A673 (cell line): Measurements from ENCODE around the gene CNDP1. TPM values are rescaled to one million over a fixed set of nuclear protein-coding genes. Genes with fewer than 3 reads are reported as not detected.

Source experiments
- BruUV-seq: library from RNA; stranded (reverse); fragments of 400-500 nt; replicated peaks from 2 replicates; lab custom pipeline; 2021; lab: Mats Ljungman, UMichigan
- CTCF ChIA-PET: fragments of 300-600 bp; sonication (Branson Sonifier 250); formaldehyde crosslinking; loops from one replicate; lab custom pipeline; 2022; ENCODE audit warnings: antibody characterized with exemption; lab: Charles Lee
- POLR2A ChIA-PET: fragments of 300-600 bp; sonication (Branson Sonifier 250); formaldehyde crosslinking; loops from one replicate; lab custom pipeline; 2022; ENCODE audit warnings: antibody characterized with exemption; ENCODE audit not compliant: low non-redundant PET; lab: Charles Lee
- DNase-seq: peaks from one replicate; pipeline ENCODE4 v3.0.0-alpha.2; 2015; ENCODE audit warnings: low spot score
- H3K27ac ChIP-seq: fragments of 200-600 bp; sonication (generic); 2 replicates; pipeline ENCODE4 v1.5.1; 2016; ENCODE audit warnings: mixed run types, low read depth, mild to moderate bottlenecking, mixed read lengths, antibody characterized with exemption, low read length; ENCODE audit not compliant: poor library complexity, severe bottlenecking
- H3K27me3 ChIP-seq: fragments of 200-600 bp; sonication (generic); replicated peaks from 2 replicates; pipeline ENCODE4 v1.6.1; 2017; ENCODE audit warnings: mixed run types, low read depth, mild to moderate bottlenecking, mixed read lengths, antibody characterized with exemption, low read length; ENCODE audit not compliant: insufficient read depth, poor library complexity
- H3K36me3 ChIP-seq: fragments of 200-600 bp; sonication (generic); 2 replicates; pipeline ENCODE4 v1.6.1; 2016; ENCODE audit warnings: mixed run types, mild to moderate bottlenecking, mixed read lengths, antibody characterized with exemption, low read length; ENCODE audit not compliant: insufficient read depth, poor library complexity, severe bottlenecking
- H3K4me1 ChIP-seq: fragments of 200-600 bp; sonication (generic); 2 replicates; pipeline ENCODE4 v1.6.1; 2017; ENCODE audit warnings: mixed run types, mild to moderate bottlenecking, mixed read lengths, antibody characterized with exemption, low read length; ENCODE audit not compliant: insufficient read depth, poor library complexity, severe bottlenecking
- H3K4me3 ChIP-seq: fragments of 200-600 bp; sonication (generic); 2 replicates; pipeline ENCODE4 v1.5.1; 2016; ENCODE audit warnings: low read depth, mixed run types, mild to moderate bottlenecking, mixed read lengths, low read length; ENCODE audit not compliant: poor library complexity, severe bottlenecking
- H3K9me3 ChIP-seq: fragments of 200-600 bp; sonication (generic); 2 replicates; pipeline ENCODE4 v1.6.1; 2016; ENCODE audit warnings: mixed run types, low read depth, mild to moderate bottlenecking, mixed read lengths, antibody characterized with exemption, low read length; ENCODE audit not compliant: poor library complexity, severe bottlenecking
- CTCF ChIP-seq: fragments of 300-800, 200-600 bp; sonication (generic); conservative IDR thresholded peaks from 2 replicates; pipeline ENCODE4 v1.5.1; 2017; ENCODE audit warnings: low read depth, mild to moderate bottlenecking, antibody characterized with exemption, low read length, moderate library complexity, mixed read lengths
- EZH2 ChIP-seq: fragments of 200-600 bp; sonication (generic); IDR thresholded peaks from 2 replicates; pipeline ENCODE4 v1.6.1; 2017; ENCODE audit warnings: borderline replicate concordance, low read depth, mild to moderate bottlenecking, mixed read lengths, antibody characterized with exemption, low read length; ENCODE audit not compliant: poor library complexity, severe bottlenecking
- intact Hi-C: fragments of 100-400 bp; cut with micrococcal nuclease; formaldehyde crosslinking; loops from one replicate; pipeline ENCODE4 v1.10.0; 2022; ENCODE audit not compliant: unreplicated experiment
- total RNA-seq: library from RNA; stranded (reverse); gene quantifications from 2 replicates; pipeline ENCODE4 v1.2.3, GENCODE V29; 2021

Gene CNDP1
- total RNA-seq, 1 experiment from 2014 or later = not detected

- Histone ChIP-seq H3K4me1 (no peaks in the 10 kb centered on the region), H3K27ac (no peak overlapping the region), H3K27me3 (peaks cover 20% of the 10 kb centered on the region), H3K36me3 (no peaks in the 10 kb centered on the region), H3K9me3 (no peaks in the 10 kb centered on the region), H3K4me3 (no peak overlapping the region)
- POLR2A ChIA-PET = no interaction called here
- no TSS peak for BruUV-seq
- intact Hi-C loops = no loop called here
- no peak for TF ChIP-seq CTCF
- TF ChIP-seq EZH2 = no peak
- CTCF ChIA-PET = no interaction called here
- DNase-seq = no peak
Measured at GRCh38 chr18:74530584-74530862, 3.8 kb upstream of the CNDP1 start.

- no peak overlapping the region for H3K27ac ChIP-seq
- no peaks in the 10 kb centered on the region for H3K36me3 ChIP-seq
- ChIA-PET POLR2A (no interaction called here), CTCF (no interaction called here)
- H3K9me3 ChIP-seq = no peaks in the 10 kb centered on the region
- intact Hi-C loops = no loop called here
- TF ChIP-seq EZH2 (no peak), CTCF (no peak)
- no peaks in the 10 kb centered on the region for H3K4me1 ChIP-seq
- peaks cover 20% of the 10 kb centered on the region for H3K27me3 ChIP-seq
- H3K4me3 ChIP-seq = no peak overlapping the region
- BruUV-seq = no TSS peak
- no peak for DNase-seq
Measured at GRCh38 chr18:74531043-74531442, 3.3 kb upstream of the CNDP1 start.

GRCh38 chr18:74532511-74533025, 1.7 kb upstream of the CNDP1 start:
- POLR2A ChIA-PET = no interaction called here
- BruUV-seq = no TSS peak
- intact Hi-C loops = no loop called here
- H3K27me3 ChIP-seq = peaks cover 15% of the 10 kb centered on the region
- no peak overlapping the region for H3K27ac ChIP-seq
- CTCF ChIA-PET = no interaction called here
- no peaks in the 10 kb centered on the region for H3K4me1 ChIP-seq
- DNase-seq = no peak
- H3K36me3 ChIP-seq = no peaks in the 10 kb centered on the region
- TF ChIP-seq EZH2 = no peak
- TF ChIP-seq CTCF = no peak
- H3K9me3 ChIP-seq = no peaks in the 10 kb centered on the region
- H3K4me3 ChIP-seq = no peak overlapping the region
